ENCODE results near the gene TULP1. TPM values are rescaled to one million over a fixed set of nuclear protein-coding genes. Genes with fewer than 3 reads are reported as not detected.
A peak's percentile ranks its signal among the peaks of the same experiment; 100 is the strongest.

The TULP1 gene
- total and polyA plus RNA-seq, 2 experiments from 2014 or later, result 0.39 TPM; not detected in 1

DNA sequence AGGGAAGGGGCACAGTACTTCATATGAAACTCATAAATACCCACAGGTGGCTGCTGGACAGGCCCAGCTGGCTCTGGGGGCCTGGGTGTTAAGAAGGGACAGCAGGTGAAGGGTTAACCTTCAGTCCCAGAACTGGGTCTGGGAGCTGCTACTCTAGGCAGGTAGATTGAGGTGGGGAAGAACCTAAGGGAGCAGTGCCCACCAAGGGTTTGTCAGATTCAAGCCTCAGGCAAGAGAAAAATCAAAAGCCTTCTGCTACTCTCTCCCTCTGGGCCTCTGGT is 38.9 kb downstream of the TULP1 start:
- Histone ChIP-seq H4K20me1 (ENCODE audit: insufficient read depth, poor library complexity, severe bottlenecking) (peaks cover 39% of the 10 kb centered on the region), H3K4me1 (ENCODE audit: insufficient read depth) (peaks cover 20% of the 10 kb centered on the region), H3K79me2 (peaks cover 18% of the 10 kb centered on the region), H3K36me3 (replicated peaks; ENCODE audit: insufficient read depth, low read depth) (no peaks in the 10 kb centered on the region), H3K4me3 (no peak overlapping the region), H3K27ac (no peak overlapping the region), H3K4me2 (no peak overlapping the region), H3K9me2 (replicated peaks; ENCODE audit: insufficient read depth) (no peaks in the 10 kb centered on the region), H2AFZ (no peak overlapping the region), H3K9me3 (ENCODE audit: low read depth) (no peaks in the 10 kb centered on the region), H3K27me3 (no peaks in the 10 kb centered on the region)
- TF ChIP-seq, protein P1, sequence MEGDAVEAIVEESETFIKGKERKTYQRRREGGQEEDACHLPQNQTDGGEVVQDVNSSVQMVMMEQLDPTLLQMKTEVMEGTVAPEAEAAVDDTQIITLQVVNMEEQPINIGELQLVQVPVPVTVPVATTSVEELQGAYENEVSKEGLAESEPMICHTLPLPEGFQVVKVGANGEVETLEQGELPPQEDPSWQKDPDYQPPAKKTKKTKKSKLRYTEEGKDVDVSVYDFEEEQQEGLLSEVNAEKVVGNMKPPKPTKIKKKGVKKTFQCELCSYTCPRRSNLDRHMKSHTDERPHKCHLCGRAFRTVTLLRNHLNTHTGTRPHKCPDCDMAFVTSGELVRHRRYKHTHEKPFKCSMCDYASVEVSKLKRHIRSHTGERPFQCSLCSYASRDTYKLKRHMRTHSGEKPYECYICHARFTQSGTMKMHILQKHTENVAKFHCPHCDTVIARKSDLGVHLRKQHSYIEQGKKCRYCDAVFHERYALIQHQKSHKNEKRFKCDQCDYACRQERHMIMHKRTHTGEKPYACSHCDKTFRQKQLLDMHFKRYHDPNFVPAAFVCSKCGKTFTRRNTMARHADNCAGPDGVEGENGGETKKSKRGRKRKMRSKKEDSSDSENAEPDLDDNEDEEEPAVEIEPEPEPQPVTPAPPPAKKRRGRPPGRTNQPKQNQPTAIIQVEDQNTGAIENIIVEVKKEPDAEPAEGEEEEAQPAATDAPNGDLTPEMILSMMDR (IDR thresholded peaks at IDR 0.05; ENCODE audit: poor library complexity), result no peak
- no peak for TF ChIP-seq EZH2 (IDR thresholded peaks at IDR 0.05; ENCODE audit: borderline replicate concordance)
- TF ChIP-seq EZH2phosphoT487 (IDR thresholded peaks at IDR 0.05; ENCODE audit: low read depth, severe bottlenecking, unreplicated experiment), result no peak
- DNase-seq (ENCODE audit: low spot score), result no peak

DNA sequence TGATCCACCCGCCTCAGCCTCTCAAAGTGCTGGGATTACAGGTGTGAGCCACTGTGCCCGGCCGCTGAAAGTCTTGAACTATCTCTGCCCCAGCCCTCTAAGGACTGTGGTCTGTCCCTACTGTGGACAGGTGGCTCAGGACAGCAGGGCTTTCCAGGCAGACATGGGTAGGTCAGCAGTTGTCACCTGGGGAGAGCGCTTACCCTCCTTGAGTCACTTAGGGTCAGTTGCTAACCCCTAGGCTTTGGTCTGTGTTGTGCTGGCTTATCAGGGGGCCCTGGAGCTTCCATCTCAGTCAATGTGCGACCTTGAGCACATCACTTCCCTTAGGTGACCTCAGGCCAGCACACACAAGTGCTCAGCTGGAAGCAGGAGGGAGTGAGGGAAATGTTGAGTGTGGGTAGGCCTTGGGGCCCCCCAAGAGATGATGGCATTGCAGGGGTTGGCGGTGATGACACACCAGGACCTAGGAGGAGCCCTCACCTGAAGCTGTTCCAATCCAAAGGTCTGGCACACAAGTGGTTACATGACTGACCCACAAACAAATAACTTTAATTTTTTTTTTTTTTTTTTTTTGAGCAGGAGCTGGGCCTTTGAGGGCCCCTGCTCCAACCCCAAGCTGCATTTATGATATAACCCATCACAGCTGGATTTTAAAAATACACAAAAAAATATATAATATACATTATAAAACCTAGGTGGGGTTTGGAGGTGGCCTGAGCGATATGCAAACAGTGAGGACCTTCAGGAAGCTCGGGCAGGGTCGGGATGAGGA is 39.4 kb downstream of the TULP1 start:
- Histone ChIP-seq H3K4me2 (no peak overlapping the region), H3K4me3 (no peak overlapping the region), H3K4me1 (ENCODE audit: insufficient read depth) (peaks cover 20% of the 10 kb centered on the region), H3K79me2 (peaks cover 23% of the 10 kb centered on the region), H3K9me3 (ENCODE audit: low read depth) (no peaks in the 10 kb centered on the region), H3K9me2 (replicated peaks; ENCODE audit: insufficient read depth) (no peaks in the 10 kb centered on the region), H2AFZ (no peak overlapping the region), H3K27ac (no peak overlapping the region), H3K36me3 (replicated peaks; ENCODE audit: insufficient read depth, low read depth) (no peaks in the 10 kb centered on the region), H3K27me3 (no peaks in the 10 kb centered on the region), H4K20me1 (ENCODE audit: insufficient read depth, poor library complexity, severe bottlenecking) (peaks cover 43% of the 10 kb centered on the region)
- TF ChIP-seq EZH2phosphoT487 (IDR thresholded peaks at IDR 0.05; ENCODE audit: low read depth, severe bottlenecking, unreplicated experiment) (no peak), EZH2 (IDR thresholded peaks at IDR 0.05; ENCODE audit: borderline replicate concordance) (no peak)
- TF ChIP-seq, protein P1 (IDR thresholded peaks at IDR 0.05; ENCODE audit: poor library complexity), result no peak
- WGBS (ENCODE audit: low lambda C conversion rate, missing lambda C conversion rate), result 86% methylated on average over 9 of the region's 9 CpGs
- DNase-seq (ENCODE audit: low spot score), result no peak

DNA sequence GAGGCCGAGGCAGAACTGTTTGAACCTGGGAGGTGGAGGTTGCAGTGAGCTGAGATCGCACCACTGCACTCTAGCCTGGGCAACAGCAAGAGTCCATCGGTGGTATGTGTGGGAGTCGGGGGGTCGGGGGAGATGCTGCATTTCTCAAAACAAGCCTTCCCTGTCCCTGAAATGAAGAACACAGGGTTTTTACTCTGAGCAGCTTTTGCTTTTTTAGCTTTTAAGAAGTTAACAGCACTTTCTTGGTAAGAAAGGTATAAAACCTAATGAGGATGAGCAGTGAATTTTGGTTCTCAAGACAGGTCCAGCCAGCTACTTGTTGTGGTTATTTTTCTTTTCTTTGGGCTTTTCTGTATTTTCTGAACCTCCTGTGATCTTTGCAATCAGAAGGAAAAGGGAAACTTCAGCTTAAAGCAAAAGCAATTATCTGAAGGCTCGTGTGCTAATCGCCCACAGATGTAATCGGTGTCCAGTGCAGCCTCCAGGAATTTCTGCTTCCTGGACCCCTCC is 40.8 kb downstream of the TULP1 start:
- H3K79me2 ChIP-seq, result peaks cover 23% of the 10 kb centered on the region
- WGBS (ENCODE audit: low lambda C conversion rate, missing lambda C conversion rate), result 66% methylated on average over 8 of the region's 8 CpGs
- peaks cover 43% of the 10 kb centered on the region for H4K20me1 ChIP-seq (ENCODE audit: insufficient read depth, poor library complexity, severe bottlenecking)
- peak overlapping the region; percentile 13 for H3K4me2 ChIP-seq
- peak overlapping the region; percentile 98 for H3K27ac ChIP-seq
- H3K36me3 ChIP-seq (replicated peaks; ENCODE audit: insufficient read depth, low read depth), result no peaks in the 10 kb centered on the region
- no peaks in the 10 kb centered on the region for H3K9me2 ChIP-seq (replicated peaks; ENCODE audit: insufficient read depth)
- no peaks in the 10 kb centered on the region for H3K9me3 ChIP-seq (ENCODE audit: low read depth)
- no peaks in the 10 kb centered on the region for H3K27me3 ChIP-seq
- TF ChIP-seq, protein P1 (IDR thresholded peaks at IDR 0.05; ENCODE audit: poor library complexity), result no peak
- TF ChIP-seq EZH2 (IDR thresholded peaks at IDR 0.05; ENCODE audit: borderline replicate concordance) (no peak), EZH2phosphoT487 (IDR thresholded peaks at IDR 0.05; ENCODE audit: low read depth, severe bottlenecking, unreplicated experiment) (no peak)
- no peak overlapping the region for H3K4me3 ChIP-seq
- H3K4me1 ChIP-seq (ENCODE audit: insufficient read depth), result peaks cover 26% of the 10 kb centered on the region
- no peak overlapping the region for H2AFZ ChIP-seq
- DNase-seq (ENCODE audit: low spot score), result no peak
